Pancreas (tissue), 10 donors: ENCODE results near the gene GNAZ. TPM values are rescaled to one million over a fixed set of nuclear protein-coding genes. Genes with fewer than 3 reads are reported as not detected.
A peak's percentile ranks its signal among the peaks of the same experiment; 100 is the strongest.
"Not testable (repeated sequence)": the region's sequence is repeated elsewhere in the genome, so short reads cannot be mapped to it uniquely, and the experiment has no call there.

Experiments used
- ATAC-seq, 4 donors: fragments of 200-7000 bp; cut with Tn5 transposase; one replicate each; pipeline versions ENCODE4 v1.8.0 to v1.9.1; 2020; ENCODE audit warnings: mild to moderate bottlenecking in 4 of 4, moderate library complexity in 4 of 4
- DNase-seq, 6 donors: peaks; one replicate each; pipeline ENCODE4 v3.0.0-alpha.2; 2020
- FAIRE-seq: peaks from 2 replicates; lab custom pipeline; 2012; peaks lifted over from hg19 to GRCh38; lab: Jason Lieb, UNC
- H3K27ac ChIP-seq, 4 donors: fragments of 200-600 bp; sonication (generic); 1 replicate in 3 of 4; 2 replicates in 1 of 4; pipeline versions ENCODE4 v1.5.0 to v1.8.0; 2020
- H3K27me3 ChIP-seq, 4 donors: fragments of 200-600 bp; one replicate each; pipeline ENCODE4 v1.8.0; 2021
- H3K36me3 ChIP-seq, 3 donors: fragments of 200-600 bp; sonication (generic) in 1 of 3; one replicate each; pipeline versions ENCODE4 v1.5.0 to v1.8.0; 2020 to 2021
- H3K4me1 ChIP-seq, 3 donors: fragments of 200-600 bp; one replicate each; pipeline ENCODE4 v1.8.0; 2021
- H3K4me3 ChIP-seq, 4 donors: fragments of 200-600 bp; sonication (generic) in 2 of 4; one replicate each; pipeline versions ENCODE4 v1.5.0 to v1.8.0; 2020 to 2021
- H3K9me3 ChIP-seq, 4 donors: fragments of 200-600 bp; one replicate each; pipeline ENCODE4 v1.8.0; 2021
- CTCF ChIP-seq, 4 donors: fragments of 200-600 bp; sonication (generic) in 3 of 4; IDR thresholded peaks; one replicate each; pipeline versions ENCODE4 v1.5.0 to v1.8.0; 2021; ENCODE audit warnings: antibody characterized with exemption in 4 of 4
- WGBS, 2 donors: extraction: QIAGEN DNeasy Blood & Tissue Kit; methylation state at CpG; one replicate each; pipeline ENCODE4 v1.1.7; 2013; 5-methylcytosine and 5-hydroxymethylcytosine counted together
- intact Hi-C, 3 donors: fragments of 100-400 bp; cut with DNase I; formaldehyde crosslinking; loops; one replicate each; pipeline versions ENCODE4 v1.11.1 to v1.14.2; 2022
- polyA plus RNA-seq, 2 donors: library from polyadenylated mRNA; stranded (reverse); fragments of 200-250 nt; gene quantifications; one replicate each; pipeline ENCODE4 v1.2.3, GENCODE V29; 2013
- total RNA-seq, 6 donors: library from RNA; stranded (reverse); fragmentation: NEBNext Ultra II Directional in 4 of 6; extraction: Animal tissue kit (Norgen Biotek cat#: 25700) in 4 of 6; gene quantifications; one replicate each; pipeline versions ENCODE4 v1.2.1 to v1.2.4, GENCODE V29; 2021 to 2023
- donor health status: healthy with polysubstance abuse.
- donor health status: DM: no; HTN: no; CAD: no; lungs with moderate emphysema.
- donor health status: DM: no; HTN: no; CAD: no.
- donor health status: control.
- donor health status: control.
- donor health status: Bipolar disorder and iron deficiency.
- donor health status: DM: yes; HTN: yes; CAD: no.
- donor health status: DM: no; HTN: no; CAD: no.
- donor health status: DM: no; HTN: no; CAD: no.
- donor health status: DM: yes; HTN: yes; CAD: no.

The GNAZ gene
- total and polyA plus RNA-seq, 8 donors, result 0.88 to 9.7 (median 2.1) TPM

GRCh38 chr22:23047265-23047664 lies 23.1 kb upstream of the GNAZ start:
- TF ChIP-seq CTCF (IDR thresholded peaks at IDR 0.05), result no peak
- no peaks in the 10 kb centered on the region for H3K36me3 ChIP-seq
- WGBS, 2 donors, result 89 to 90% methylated on average over 8 of the region's 8 CpGs
- no peak overlapping the region for H3K4me3 ChIP-seq
- peak in 1 of 6 donors; percentile 23 for DNase-seq
- intact Hi-C loops, result no loop called here
- no peak for FAIRE-seq
- no peaks in the 10 kb centered on the region for H3K9me3 ChIP-seq
- H3K27ac ChIP-seq, result no peak overlapping the region
- no peak for ATAC-seq
- no peaks in the 10 kb centered on the region for H3K4me1 ChIP-seq
- H3K27me3 ChIP-seq, result no peaks in the 10 kb centered on the region

GRCh38 chr22:23047742-23048141 lies 22.6 kb upstream of the GNAZ start:
- WGBS, 2 donors, result 82 to 85% methylated on average over 6 of the region's 6 CpGs
- Histone ChIP-seq H3K4me3 (no peak overlapping the region), H3K36me3 (no peaks in the 10 kb centered on the region), H3K4me1 (no peaks in the 10 kb centered on the region), H3K27ac (no peak overlapping the region), H3K27me3 (no peaks in the 10 kb centered on the region), H3K9me3 (no peaks in the 10 kb centered on the region)
- no peak for TF ChIP-seq CTCF (IDR thresholded peaks at IDR 0.05)
- intact Hi-C loops, result no loop called here
- no peak for FAIRE-seq
- DNase-seq, result peak in 1 of 6 donors; percentile 17
- no peak for ATAC-seq

GRCh38 chr22:23050546-23050945 lies 19.8 kb upstream of the GNAZ start:
- H3K27me3 ChIP-seq, ATAC-seq, H3K9me3 ChIP-seq, H3K27ac ChIP-seq, H3K36me3 ChIP-seq, H3K4me3 ChIP-seq, FAIRE-seq, intact Hi-C loops, DNase-seq, H3K4me1 ChIP-seq: not testable (repeated sequence)
- WGBS, 2 donors, result 66 to 74% methylated on average over 1 of the region's 1 CpG

- peak in 1 of 6 donors; percentile 19 for DNase-seq
- no peak for TF ChIP-seq CTCF (IDR thresholded peaks at IDR 0.05)
- no peak overlapping the region for H3K4me3 ChIP-seq
- ATAC-seq, result no peak
- H3K27me3 ChIP-seq, result no peaks in the 10 kb centered on the region
- H3K4me1 ChIP-seq, result no peaks in the 10 kb centered on the region
- H3K27ac ChIP-seq, result no peak overlapping the region
- WGBS, 2 donors, result 35 to 37% methylated on average over 5 of the region's 5 CpGs
- H3K9me3 ChIP-seq, result no peaks in the 10 kb centered on the region
- H3K36me3 ChIP-seq, result no peaks in the 10 kb centered on the region
- intact Hi-C loops, result no loop called here
- no peak for FAIRE-seq
Measured at GRCh38 chr22:23053051-23053707, 17.1 kb upstream of the GNAZ start.

- intact Hi-C loops, result no loop called here
Measured at GRCh38 chr22:23053912-23054530, 16.3 kb upstream of the GNAZ start.

More at GRCh38 chr22:23053912-23054530, 16.3 kb upstream of the GNAZ start:
- no peaks in the 10 kb centered on the region for H3K27me3 ChIP-seq
- H3K4me1 ChIP-seq, result no peaks in the 10 kb centered on the region
- H3K9me3 ChIP-seq, result no peaks in the 10 kb centered on the region
- no peak for FAIRE-seq
- H3K27ac ChIP-seq, result no peak overlapping the region
- H3K4me3 ChIP-seq, result no peak overlapping the region
- no peaks in the 10 kb centered on the region for H3K36me3 ChIP-seq
- TF ChIP-seq CTCF (IDR thresholded peaks at IDR 0.05), result no peak
- WGBS, 2 donors, result 85 to 90% methylated on average over 8 of the region's 8 CpGs
- DNase-seq, result peak in 1 of 6 donors; percentile 34
- ATAC-seq, result no peak
